Tongue (tissue), 2 donors: ENCODE measurements around the gene CWF19L2. TPM values are rescaled to one million over a fixed set of nuclear protein-coding genes. Genes with fewer than 3 reads are reported as not detected.

ENCODE experiments used
- DNase-seq: peaks from one replicate; pipeline ENCODE4 v3.0.0-alpha.2; 2015
- total RNA-seq: library from RNA; depleted of rRNA; stranded (reverse); fragments of >200 nt; gene quantifications from one replicate; pipeline ENCODE4 v1.2.3, GENCODE V29; 2014

CWF19L2 gene
- total RNA-seq, 1 donor from 2014 or later: 28.7 TPM

DNA sequence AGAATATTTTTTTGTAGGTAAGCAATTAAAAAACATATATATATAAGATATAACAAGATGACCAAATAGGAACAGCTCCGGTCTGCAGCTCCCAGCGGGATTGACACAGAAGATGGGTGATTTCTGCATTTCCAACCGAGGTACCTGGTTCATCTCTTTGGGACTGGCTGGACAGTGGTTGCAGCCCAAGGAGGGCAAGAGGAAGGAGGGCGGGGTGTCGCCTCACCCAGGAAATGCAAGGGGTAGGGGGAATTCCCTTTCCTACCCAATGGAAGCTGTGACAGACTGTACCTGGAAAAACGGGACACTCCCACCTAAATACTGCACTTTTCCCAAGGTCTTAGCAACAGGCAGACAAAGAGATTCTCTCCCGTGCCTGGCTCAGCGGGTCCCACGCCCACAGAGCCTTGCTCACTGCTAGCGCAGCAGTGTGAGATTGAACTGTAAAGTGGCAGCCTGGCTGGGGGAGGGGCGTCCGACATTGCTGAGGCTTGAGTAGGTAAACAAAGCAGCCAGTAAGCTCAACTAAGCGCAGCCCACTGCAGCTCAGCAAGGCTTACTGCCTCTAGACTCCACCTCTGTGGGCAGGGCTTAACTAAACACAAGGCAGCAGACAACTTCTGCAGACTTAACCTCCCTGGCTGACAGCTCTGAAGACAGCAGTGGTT, 163.8 kb downstream of the CWF19L2 start:
- DNase-seq: no peak

DNA sequence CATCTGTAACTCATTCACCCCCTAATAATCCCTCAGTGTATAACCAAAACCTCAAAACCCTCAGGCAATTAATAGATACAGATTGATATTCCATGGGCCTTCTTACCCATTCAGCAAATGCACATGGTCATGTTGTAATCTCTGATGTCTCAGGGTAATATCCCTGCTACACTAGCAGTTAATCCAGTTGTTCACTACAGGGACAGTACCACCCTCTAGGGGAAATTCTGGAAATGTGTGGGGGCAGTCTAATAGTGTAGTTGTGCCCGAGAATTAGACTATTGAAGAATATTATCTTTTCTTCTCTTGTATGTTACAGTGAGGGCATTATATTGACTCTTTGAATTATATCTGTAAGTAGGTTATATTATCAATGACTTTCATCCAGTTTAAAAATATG, 175.4 kb downstream of the CWF19L2 start:
- DNase-seq: no peak

Other genes with a start within 250 kb of the CWF19L2 start
- 23.1 TPM for gene ALKBH8, start 107.9 kb upstream of the CWF19L2 start, total RNA-seq
- 3.2 TPM for gene ELMOD1, start 133.3 kb upstream of the CWF19L2 start, total RNA-seq